Skeletal muscle tissue (tissue), 4 donors: ENCODE results near the gene HTRA3. TPM values are rescaled to one million over a fixed set of nuclear protein-coding genes. Genes with fewer than 3 reads are reported as not detected.

ENCODE experiments used
- H3K27ac ChIP-seq: one replicate; pipeline ENCODE4 v1.7.0; 2013; ENCODE audit warnings: mild to moderate bottlenecking, low read depth, low read length, inconsistent platforms
- H3K27me3 ChIP-seq, 3 donors: one replicate each; pipeline ENCODE4 v1.7.0; 2013; ENCODE audit warnings: low read length in 3 of 3; ENCODE audit not compliant: control insufficient read depth in 3 of 3, insufficient read depth in 3 of 3
- H3K36me3 ChIP-seq, 3 donors: one replicate each; pipeline ENCODE4 v1.7.0; 2013; ENCODE audit warnings: low read length in 3 of 3; ENCODE audit not compliant: control insufficient read depth in 3 of 3, insufficient read depth in 3 of 3
- H3K4me1 ChIP-seq, 3 donors: one replicate each; pipeline ENCODE4 v1.7.0; 2013; ENCODE audit warnings: low read length in 3 of 3, mild to moderate bottlenecking in 3 of 3; ENCODE audit not compliant: control insufficient read depth in 3 of 3, insufficient read depth in 3 of 3
- H3K4me3 ChIP-seq, 3 donors: one replicate each; pipeline ENCODE4 v1.7.0; 2013; ENCODE audit warnings: low read length in 3 of 3
- H3K9ac ChIP-seq, 3 donors: one replicate each; pipeline ENCODE4 v1.7.0; 2013; ENCODE audit warnings: low read length in 3 of 3, mild to moderate bottlenecking in 3 of 3, moderate library complexity in 2 of 3, low read depth in 1 of 3
- H3K9me3 ChIP-seq, 3 donors: one replicate each; pipeline ENCODE4 v1.7.0; 2013; ENCODE audit warnings: low read length in 3 of 3; ENCODE audit not compliant: control insufficient read depth in 3 of 3
- total RNA-seq: library from RNA; depleted of rRNA; stranded (reverse); fragments of >200 nt; gene quantifications from one replicate; pipeline ENCODE4 v1.2.3, GENCODE V29; 2014
- donor health status: Osteomylitis.

HTRA3 gene
- total RNA-seq, 1 donor from 2014 or later = 20.9 TPM

DNA sequence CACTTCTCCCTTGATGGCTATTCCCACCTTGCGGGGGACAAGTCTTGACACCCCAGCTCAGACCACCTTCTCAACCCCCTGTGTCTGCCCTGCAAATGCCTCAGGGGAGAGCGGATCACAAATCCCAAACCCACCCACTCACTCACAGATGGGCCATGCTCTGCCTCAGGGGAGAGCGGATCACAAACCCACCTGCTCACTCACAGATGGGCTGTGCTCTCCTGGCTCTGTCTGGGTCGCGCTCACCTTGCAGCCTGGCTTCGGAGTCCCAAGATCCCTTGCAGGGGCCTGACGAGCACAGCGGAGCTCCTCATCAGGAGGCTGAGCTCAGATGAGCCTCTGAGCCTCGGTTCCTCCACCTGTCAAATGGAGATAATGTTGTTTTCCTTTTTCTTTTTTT lies 38.6 kb downstream of the HTRA3 start:
- Histone ChIP-seq H3K36me3 (no peaks in the 10 kb centered on the region), H3K27ac (no peak overlapping the region), H3K4me1 (peaks cover 28 to 36% (median 36%) of the 10 kb centered on the region in 3 donors), H3K27me3 (peaks cover 0 to 8% (median 5%) of the 10 kb centered on the region in 3 donors), H3K9ac (no peak overlapping the region), H3K4me3 (no peak overlapping the region), H3K9me3 (no peaks in the 10 kb centered on the region)

- H3K27me3 ChIP-seq = peaks cover 0 to 8% (median 5%) of the 10 kb centered on the region in 3 donors
- H3K4me1 ChIP-seq = peaks cover 28 to 36% (median 36%) of the 10 kb centered on the region in 3 donors
- H3K9ac ChIP-seq = peak overlapping the region in 1 of 3 donors; percentile 73
- no peaks in the 10 kb centered on the region for H3K9me3 ChIP-seq
- peak overlapping the region; percentile 23 to 58 (median 49) for H3K4me3 ChIP-seq
- H3K27ac ChIP-seq = no peak overlapping the region
- H3K36me3 ChIP-seq = no peaks in the 10 kb centered on the region
These were observed 39.6 kb downstream of the HTRA3 start for GRCh38 chr4:8308856-8309771.

- Histone ChIP-seq H3K4me3 (no peak overlapping the region), H3K4me1 (peaks cover 29 to 37% (median 37%) of the 10 kb centered on the region in 3 donors), H3K27ac (no peak overlapping the region)
These were observed 40.8 kb downstream of the HTRA3 start for GRCh38 chr4:8310306-8310705.

GRCh38 chr4:8311101-8312068 lies 41.8 kb downstream of the HTRA3 start:
- H3K27me3 ChIP-seq = peaks cover 0 to 8% (median 4%) of the 10 kb centered on the region in 3 donors
- H3K36me3 ChIP-seq = no peaks in the 10 kb centered on the region
- peaks cover 33 to 41% (median 37%) of the 10 kb centered on the region in 3 donors for H3K4me1 ChIP-seq
- H3K9me3 ChIP-seq = no peaks in the 10 kb centered on the region
- no peak overlapping the region for H3K4me3 ChIP-seq
- H3K9ac ChIP-seq = no peak overlapping the region
- no peak overlapping the region for H3K27ac ChIP-seq

More at GRCh38 chr4:8310306-8310705, 40.8 kb downstream of the HTRA3 start:
- Histone ChIP-seq H3K27me3 (peaks cover 0 to 8% (median 5%) of the 10 kb centered on the region in 3 donors), H3K9me3 (no peaks in the 10 kb centered on the region), H3K36me3 (no peaks in the 10 kb centered on the region), H3K9ac (no peak overlapping the region)

- Histone ChIP-seq H3K27me3 (peaks cover 0 to 4% (median 3%) of the 10 kb centered on the region in 3 donors), H3K9ac (no peak overlapping the region), H3K4me3 (no peak overlapping the region), H3K4me1 (peaks cover 26 to 34% (median 31%) of the 10 kb centered on the region in 3 donors), H3K27ac (no peak overlapping the region), H3K9me3 (no peaks in the 10 kb centered on the region), H3K36me3 (no peaks in the 10 kb centered on the region)
These were observed 42.5 kb downstream of the HTRA3 start for GRCh38 chr4:8312069-8312445.

GRCh38 chr4:8312976-8313375 lies 43.4 kb downstream of the HTRA3 start:
- H3K9ac ChIP-seq = no peak overlapping the region
- H3K36me3 ChIP-seq = no peaks in the 10 kb centered on the region
- no peak overlapping the region for H3K27ac ChIP-seq
- H3K4me1 ChIP-seq = peaks cover 22 to 28% (median 23%) of the 10 kb centered on the region in 3 donors
- no peaks in the 10 kb centered on the region for H3K9me3 ChIP-seq
- no peak overlapping the region for H3K4me3 ChIP-seq
- peaks cover 0 to 3% (median 0%) of the 10 kb centered on the region in 3 donors for H3K27me3 ChIP-seq

GRCh38 chr4:8314691-8315255 lies 45.2 kb downstream of the HTRA3 start:
- Histone ChIP-seq H3K9me3 (no peaks in the 10 kb centered on the region), H3K27ac (no peak overlapping the region), H3K9ac (no peak overlapping the region), H3K4me1 (peaks cover 17 to 24% (median 19%) of the 10 kb centered on the region in 3 donors), H3K4me3 (no peak overlapping the region), H3K36me3 (no peaks in the 10 kb centered on the region), H3K27me3 (peaks cover 0 to 3% (median 0%) of the 10 kb centered on the region in 3 donors)

GRCh38 chr4:8315435-8316250 lies 46.1 kb downstream of the HTRA3 start:
- Histone ChIP-seq H3K4me3 (peak overlapping the region in 1 of 3 donors; percentile 29), H3K9ac (peak overlapping the region in 1 of 3 donors; percentile 8), H3K36me3 (no peaks in the 10 kb centered on the region), H3K27ac (no peak overlapping the region), H3K9me3 (no peaks in the 10 kb centered on the region), H3K4me1 (peaks cover 23 to 29% (median 24%) of the 10 kb centered on the region in 3 donors), H3K27me3 (no peaks in the 10 kb centered on the region)

- Histone ChIP-seq H3K27me3 (no peaks in the 10 kb centered on the region), H3K4me1 (peaks cover 24 to 33% (median 24%) of the 10 kb centered on the region in 3 donors), H3K4me3 (no peak overlapping the region), H3K9me3 (no peaks in the 10 kb centered on the region), H3K9ac (no peak overlapping the region), H3K36me3 (no peaks in the 10 kb centered on the region), H3K27ac (no peak overlapping the region)
These were observed 46.8 kb downstream of the HTRA3 start for GRCh38 chr4:8316251-8316771.
